Neural progenitor cell (in vitro differentiated cells): ENCODE results near the gene KRTAP4-6. TPM values are rescaled to one million over a fixed set of nuclear protein-coding genes. Genes with fewer than 3 reads are reported as not detected.

Source experiments
- DNase-seq: peaks from one replicate; pipeline ENCODE4 v3.0.0-alpha.2; 2016; ENCODE audit warnings: low spot score
- H2AFZ ChIP-seq: fragments of 200-600 bp; sonication (generic); replicated peaks from 2 replicates; pipeline ENCODE4 v1.6.1; 2016; ENCODE audit warnings: antibody characterized with exemption
- H3F3A ChIP-seq: fragments of 200-600 bp; sonication (generic); 2 replicates; pipeline ENCODE4 v1.6.1; 2016; ENCODE audit warnings: antibody characterized with exemption, low read depth
- H3K27ac ChIP-seq: fragments of 200-600 bp; sonication (generic); 2 replicates; pipeline ENCODE4 v1.5.1; 2016; ENCODE audit warnings: mild to moderate bottlenecking
- H3K27me3 ChIP-seq: fragments of 200-600 bp; sonication (generic); 2 replicates; pipeline ENCODE4 v1.6.1; 2016; ENCODE audit warnings: mild to moderate bottlenecking, moderate library complexity
- H3K36me3 ChIP-seq: fragments of 200-600 bp; sonication (generic); 2 replicates; pipeline ENCODE4 v1.5.1; 2016
- H3K4me1 ChIP-seq: fragments of 200-600 bp; sonication (generic); 2 replicates; pipeline ENCODE4 v1.6.1; 2016; ENCODE audit warnings: mixed run types
- H3K4me2 ChIP-seq: fragments of 200-600 bp; sonication (generic); 2 replicates; pipeline ENCODE4 v1.6.1; 2016
- H3K4me3 ChIP-seq: fragments of 200-600 bp; sonication (generic); 2 replicates; pipeline ENCODE4 v1.5.1; 2016
- H3K79me2 ChIP-seq: fragments of 200-600 bp; sonication (generic); 2 replicates; pipeline ENCODE4 v1.6.1; 2016; ENCODE audit warnings: low read depth
- H3K9ac ChIP-seq: fragments of 200-600 bp; sonication (generic); 2 replicates; pipeline ENCODE4 v1.6.1; 2016
- H3K9me3 ChIP-seq: fragments of 200-600 bp; sonication (generic); 2 replicates; pipeline ENCODE4 v1.5.1; 2016; ENCODE audit warnings: low read depth
- H4K20me1 ChIP-seq: fragments of 200-600 bp; sonication (generic); 2 replicates; pipeline ENCODE4 v1.6.1; 2016; ENCODE audit warnings: low read depth
- H3K27ac Mint-ChIP-seq: 3 replicates; pipeline ENCODE4 v1.8.0; 2021; ENCODE audit warnings: mixed read lengths
- H3K27me3 Mint-ChIP-seq: 2 replicates; pipeline ENCODE4 v1.8.0; 2022; ENCODE audit warnings: low read depth, mild to moderate bottlenecking, inconsistent platforms, moderate library complexity, mixed read lengths; ENCODE audit not compliant: insufficient read depth
- H3K36me3 Mint-ChIP-seq: 3 replicates; pipeline ENCODE4 v1.8.0; 2021; ENCODE audit warnings: mixed read lengths
- H3K4me1 Mint-ChIP-seq: 3 replicates; pipeline ENCODE4 v1.8.0; 2021; ENCODE audit warnings: mixed read lengths
- H3K4me3 Mint-ChIP-seq: 3 replicates; pipeline ENCODE4 v1.8.0; 2021; ENCODE audit warnings: mild to moderate bottlenecking, moderate library complexity, mixed read lengths
- H3K9me3 Mint-ChIP-seq: 3 replicates; pipeline ENCODE4 v1.8.0; 2020; ENCODE audit warnings: mixed read lengths
- EZH2 ChIP-seq: fragments of 200-600 bp; sonication (generic); IDR thresholded peaks from 2 replicates; pipeline ENCODE4 v1.6.1; 2017; ENCODE audit warnings: antibody characterized with exemption, mild to moderate bottlenecking, moderate library complexity
- EZH2phosphoT487 ChIP-seq: fragments of 200-600 bp; sonication (generic); IDR thresholded peaks from 2 replicates; pipeline ENCODE4 v1.6.1; 2017; ENCODE audit warnings: antibody characterized with exemption
- total RNA-seq: library from RNA; depleted of rRNA; stranded (reverse); fragments of >200 nt; gene quantifications from 2 replicates; pipeline ENCODE4 v1.2.3, GENCODE V29; 2015; ENCODE audit warnings: low replicate concordance
- TF ChIP-seq, protein P1 (sequence below): fragments of 200-600 bp; sonication (generic); IDR thresholded peaks from 2 replicates; pipeline ENCODE4 v1.5.1; 2017; ENCODE audit warnings: antibody characterized with exemption, mild to moderate bottlenecking

The KRTAP4-6 gene
- total RNA-seq, 1 donor from 2014 or later = not detected

- no peak within 1 kb of the TSS for H3K9ac ChIP-seq
- H3K36me3 Mint-ChIP-seq = no peaks in the 10 kb centered on the region
- no peak within 1 kb of the TSS for H3K4me2 ChIP-seq
These were observed 37.5 kb upstream of the KRTAP4-6 start, which contains the start of gene KRTAP4-2 for GRCh38 chr17:41177727-41178271. Gene KRTAP4-2 (minus strand): TSS chr17:41178221. CDS start chr17:41178164, 57 bp downstream.

DNA sequence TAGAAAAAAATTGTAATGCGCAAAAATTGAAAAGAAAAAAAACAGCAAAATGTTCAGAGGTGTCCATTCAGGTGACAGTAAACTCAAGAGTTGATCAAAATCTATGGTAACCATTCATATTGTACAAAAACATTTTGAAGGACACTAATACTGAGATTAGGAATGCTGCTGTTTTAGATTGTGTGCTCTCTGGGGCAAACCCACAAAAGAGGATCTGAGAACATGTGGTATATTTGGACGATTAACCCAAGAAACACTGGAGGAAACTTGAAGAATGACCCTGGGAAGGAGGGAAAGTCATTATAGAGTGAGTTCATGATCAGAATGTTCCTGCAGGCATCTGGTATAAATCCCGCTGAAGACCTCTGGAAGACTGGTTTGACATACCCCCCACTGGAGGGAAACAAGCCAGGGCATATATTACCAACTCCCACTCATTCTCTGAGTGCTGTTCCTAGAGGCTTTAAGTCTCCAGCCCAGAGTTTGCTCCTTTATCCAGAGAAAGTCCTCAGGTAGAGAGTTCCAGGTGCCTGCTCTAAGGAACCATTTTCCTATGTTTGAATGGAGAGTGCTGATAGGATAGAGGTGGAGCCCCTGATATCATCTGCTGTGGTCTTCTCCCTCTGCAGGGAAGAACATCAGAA lies 36.5 kb upstream of the KRTAP4-6 start:
- Histone ChIP-seq H4K20me1 (no peaks in the 10 kb centered on the region), H3K4me2 (no peak overlapping the region), H3K79me2 (no peaks in the 10 kb centered on the region), H3K27ac (no peak overlapping the region), H3K36me3 (no peaks in the 10 kb centered on the region), H3K9ac (no peak overlapping the region), H2AFZ (no peak overlapping the region), H3K4me1 (no peaks in the 10 kb centered on the region), H3K9me3 (no peaks in the 10 kb centered on the region), H3F3A (no peaks in the 10 kb centered on the region), H3K4me3 (no peak overlapping the region), H3K27me3 (no peaks in the 10 kb centered on the region)
- no peak for DNase-seq
- no peak overlapping the region for H3K4me3 Mint-ChIP-seq
- no peaks in the 10 kb centered on the region for H3K4me1 Mint-ChIP-seq
- no peaks in the 10 kb centered on the region for H3K9me3 Mint-ChIP-seq
- no peak overlapping the region for H3K27ac Mint-ChIP-seq
- no peaks in the 10 kb centered on the region for H3K27me3 Mint-ChIP-seq
- TF ChIP-seq, protein P1, sequence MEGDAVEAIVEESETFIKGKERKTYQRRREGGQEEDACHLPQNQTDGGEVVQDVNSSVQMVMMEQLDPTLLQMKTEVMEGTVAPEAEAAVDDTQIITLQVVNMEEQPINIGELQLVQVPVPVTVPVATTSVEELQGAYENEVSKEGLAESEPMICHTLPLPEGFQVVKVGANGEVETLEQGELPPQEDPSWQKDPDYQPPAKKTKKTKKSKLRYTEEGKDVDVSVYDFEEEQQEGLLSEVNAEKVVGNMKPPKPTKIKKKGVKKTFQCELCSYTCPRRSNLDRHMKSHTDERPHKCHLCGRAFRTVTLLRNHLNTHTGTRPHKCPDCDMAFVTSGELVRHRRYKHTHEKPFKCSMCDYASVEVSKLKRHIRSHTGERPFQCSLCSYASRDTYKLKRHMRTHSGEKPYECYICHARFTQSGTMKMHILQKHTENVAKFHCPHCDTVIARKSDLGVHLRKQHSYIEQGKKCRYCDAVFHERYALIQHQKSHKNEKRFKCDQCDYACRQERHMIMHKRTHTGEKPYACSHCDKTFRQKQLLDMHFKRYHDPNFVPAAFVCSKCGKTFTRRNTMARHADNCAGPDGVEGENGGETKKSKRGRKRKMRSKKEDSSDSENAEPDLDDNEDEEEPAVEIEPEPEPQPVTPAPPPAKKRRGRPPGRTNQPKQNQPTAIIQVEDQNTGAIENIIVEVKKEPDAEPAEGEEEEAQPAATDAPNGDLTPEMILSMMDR = no peak
- TF ChIP-seq EZH2 = no peak
- no peaks in the 10 kb centered on the region for H3K36me3 Mint-ChIP-seq

More at GRCh38 chr17:41177727-41178271, 37.5 kb upstream of the KRTAP4-6 start, which contains the start of gene KRTAP4-2:
- Histone ChIP-seq H3F3A (no peaks in the 10 kb centered on the region), H3K27me3 (no peaks in the 10 kb centered on the region), H4K20me1 (no peaks in the 10 kb centered on the region), H3K4me1 (no peaks in the 10 kb centered on the region), H3K27ac (no peak within 1 kb of the TSS), H2AFZ (peak within 1 kb of the TSS; percentile 54), H3K4me3 (no peak within 1 kb of the TSS), H3K9me3 (no peaks in the 10 kb centered on the region), H3K79me2 (no peaks in the 10 kb centered on the region), H3K36me3 (no peaks in the 10 kb centered on the region)
- TF ChIP-seq EZH2 (no peak), EZH2phosphoT487 (no peak)
- TF ChIP-seq, protein P1 = no peak
- no peak for DNase-seq
- Mint-ChIP-seq H3K27me3 (no peaks in the 10 kb centered on the region), H3K27ac (no peak within 1 kb of the TSS), H3K9me3 (no peaks in the 10 kb centered on the region), H3K4me1 (no peaks in the 10 kb centered on the region), H3K4me3 (no peak within 1 kb of the TSS)

DNA sequence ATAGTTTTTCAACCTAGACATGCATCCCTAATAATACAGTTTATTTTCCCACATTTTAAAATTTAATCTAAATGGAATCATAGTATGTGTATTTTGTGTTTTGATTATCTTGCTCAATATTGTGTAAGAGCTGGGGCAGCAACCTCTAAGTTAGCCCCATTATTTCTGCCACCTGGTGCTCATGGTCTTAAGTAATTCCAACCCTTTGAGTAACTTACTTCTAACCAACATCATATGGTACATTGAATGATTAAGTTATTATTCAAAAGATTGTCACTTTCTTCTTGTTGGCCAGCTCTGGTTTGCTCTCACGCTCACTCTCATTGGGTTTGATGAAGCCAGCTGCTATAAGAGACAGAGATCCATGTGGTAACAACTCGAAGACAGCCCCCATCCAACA lies 31.5 kb upstream of the KRTAP4-6 start:
- DNase-seq = no peak

More for the DNA sequence above, 31.5 kb upstream of the KRTAP4-6 start:
- no peaks in the 10 kb centered on the region for H3K27me3 ChIP-seq
- TF ChIP-seq, protein P1 = no peak
- TF ChIP-seq EZH2 (no peak), EZH2phosphoT487 (no peak)
- Mint-ChIP-seq H3K4me3 (no peak overlapping the region), H3K27ac (no peak overlapping the region), H3K9me3 (no peaks in the 10 kb centered on the region), H3K27me3 (no peaks in the 10 kb centered on the region), H3K4me1 (peaks cover 3% of the 10 kb centered on the region), H3K36me3 (no peaks in the 10 kb centered on the region)
- no peaks in the 10 kb centered on the region for H3K9me3 ChIP-seq
- H3K4me3 ChIP-seq = no peak overlapping the region
- no peak overlapping the region for H2AFZ ChIP-seq
- H4K20me1 ChIP-seq = no peaks in the 10 kb centered on the region
- H3F3A ChIP-seq = no peaks in the 10 kb centered on the region
- H3K9ac ChIP-seq = no peak overlapping the region
- no peaks in the 10 kb centered on the region for H3K79me2 ChIP-seq
- H3K4me1 ChIP-seq = no peaks in the 10 kb centered on the region
- no peak overlapping the region for H3K27ac ChIP-seq
- no peaks in the 10 kb centered on the region for H3K36me3 ChIP-seq
- H3K4me2 ChIP-seq = no peak overlapping the region
